ENCODE results near the gene GLP1R. TPM values are rescaled to one million over a fixed set of nuclear protein-coding genes. Genes with fewer than 3 reads are reported as not detected.
A peak's percentile ranks its signal among the peaks of the same experiment; 100 is the strongest.

Gene GLP1R
- total RNA-seq, 2 donors from 2014 or later = not detected

GRCh38 chr6:39059496-39060310 lies 11.1 kb downstream of the GLP1R start:
- ATAC-seq = peak; percentile 54
- intact Hi-C loops (cut with DNase I, micrococcal nuclease) = no loop called here

GRCh38 chr6:39060467-39061160 lies 12.0 kb downstream of the GLP1R start:
- intact Hi-C loops (cut with DNase I, micrococcal nuclease) = no loop called here
- no peak for DNase-seq
- no peak for ATAC-seq

More at GRCh38 chr6:39059496-39060310, 11.1 kb downstream of the GLP1R start:
- DNase-seq = no peak

GRCh38 chr6:39061182-39061581 lies 12.6 kb downstream of the GLP1R start:
- intact Hi-C loops (cut with DNase I, micrococcal nuclease) = no loop called here
- ATAC-seq (peak; percentile 15), DNase-seq (no peak)

- no peak for ATAC-seq
- intact Hi-C loops (cut with DNase I, micrococcal nuclease) = no loop called here
- DNase-seq = no peak
Measured at GRCh38 chr6:39061588-39061987, 13.0 kb downstream of the GLP1R start.

GRCh38 chr6:39062014-39062740 lies 13.6 kb downstream of the GLP1R start:
- no peak for ATAC-seq
- intact Hi-C loops (cut with DNase I, micrococcal nuclease) = no loop called here

GRCh38 chr6:39063526-39063925 lies 14.9 kb downstream of the GLP1R start:
- ATAC-seq = no peak
- no peak for DNase-seq
- intact Hi-C loops (cut with DNase I, micrococcal nuclease) = no loop called here

More at GRCh38 chr6:39062014-39062740, 13.6 kb downstream of the GLP1R start:
- DNase-seq = no peak

GRCh38 chr6:39065561-39065960 lies 17.0 kb downstream of the GLP1R start:
- intact Hi-C loops (cut with DNase I, micrococcal nuclease) = no loop called here
- ATAC-seq (no peak), DNase-seq (no peak)

GRCh38 chr6:39068391-39068790 lies 19.8 kb downstream of the GLP1R start:
- DNase-seq (no peak), ATAC-seq (no peak)
- intact Hi-C loops (cut with DNase I, micrococcal nuclease) = no loop called here

- ATAC-seq (no peak), DNase-seq (no peak)
- intact Hi-C loops (cut with DNase I, micrococcal nuclease) = no loop called here
Measured at GRCh38 chr6:39072830-39073229, 24.2 kb downstream of the GLP1R start.

GRCh38 chr6:39073471-39074355 lies 25.1 kb downstream of the GLP1R start:
- DNase-seq (no peak), ATAC-seq (no peak)

GRCh38 chr6:39074486-39074885 lies 25.9 kb downstream of the GLP1R start:
- intact Hi-C loops (cut with DNase I, micrococcal nuclease) = no loop called here
- no peak for ATAC-seq
- no peak for DNase-seq

More at GRCh38 chr6:39073471-39074355, 25.1 kb downstream of the GLP1R start:
- intact Hi-C loops (cut with DNase I, micrococcal nuclease) = no loop called here

GRCh38 chr6:39075010-39075686 lies 26.6 kb downstream of the GLP1R start:
- DNase-seq (no peak), ATAC-seq (no peak)
- intact Hi-C loops (cut with DNase I, micrococcal nuclease) = no loop called here

GRCh38 chr6:39075807-39076622 lies 27.4 kb downstream of the GLP1R start:
- DNase-seq (no peak), ATAC-seq (no peak)
- intact Hi-C loops (cut with DNase I, micrococcal nuclease) = no loop called here

- no peak for DNase-seq
- ATAC-seq = no peak
- intact Hi-C loops (cut with DNase I, micrococcal nuclease) = no loop called here
Measured at GRCh38 chr6:39076623-39077535, 28.3 kb downstream of the GLP1R start.

GRCh38 chr6:39077882-39078594 lies 29.5 kb downstream of the GLP1R start:
- no peak for ATAC-seq
- DNase-seq = no peak
- intact Hi-C loops (cut with DNase I, micrococcal nuclease) = no loop called here

GRCh38 chr6:39078695-39079094 lies 30.1 kb downstream of the GLP1R start:
- no peak for DNase-seq
- no peak for ATAC-seq
- intact Hi-C loops (cut with DNase I, micrococcal nuclease) = no loop called here
